HG02870 (cell line): ENCODE data around the gene PPP2R2B.

Experiments used
- ATAC-seq: cut with Tn5 transposase; IDR thresholded peaks from one replicate; pipeline ENCODE4 v1.9.1; 2021; ENCODE audit warnings: mild to moderate bottlenecking, moderate library complexity; ENCODE audit not compliant: unreplicated experiment

Gene PPP2R2B

DNA sequence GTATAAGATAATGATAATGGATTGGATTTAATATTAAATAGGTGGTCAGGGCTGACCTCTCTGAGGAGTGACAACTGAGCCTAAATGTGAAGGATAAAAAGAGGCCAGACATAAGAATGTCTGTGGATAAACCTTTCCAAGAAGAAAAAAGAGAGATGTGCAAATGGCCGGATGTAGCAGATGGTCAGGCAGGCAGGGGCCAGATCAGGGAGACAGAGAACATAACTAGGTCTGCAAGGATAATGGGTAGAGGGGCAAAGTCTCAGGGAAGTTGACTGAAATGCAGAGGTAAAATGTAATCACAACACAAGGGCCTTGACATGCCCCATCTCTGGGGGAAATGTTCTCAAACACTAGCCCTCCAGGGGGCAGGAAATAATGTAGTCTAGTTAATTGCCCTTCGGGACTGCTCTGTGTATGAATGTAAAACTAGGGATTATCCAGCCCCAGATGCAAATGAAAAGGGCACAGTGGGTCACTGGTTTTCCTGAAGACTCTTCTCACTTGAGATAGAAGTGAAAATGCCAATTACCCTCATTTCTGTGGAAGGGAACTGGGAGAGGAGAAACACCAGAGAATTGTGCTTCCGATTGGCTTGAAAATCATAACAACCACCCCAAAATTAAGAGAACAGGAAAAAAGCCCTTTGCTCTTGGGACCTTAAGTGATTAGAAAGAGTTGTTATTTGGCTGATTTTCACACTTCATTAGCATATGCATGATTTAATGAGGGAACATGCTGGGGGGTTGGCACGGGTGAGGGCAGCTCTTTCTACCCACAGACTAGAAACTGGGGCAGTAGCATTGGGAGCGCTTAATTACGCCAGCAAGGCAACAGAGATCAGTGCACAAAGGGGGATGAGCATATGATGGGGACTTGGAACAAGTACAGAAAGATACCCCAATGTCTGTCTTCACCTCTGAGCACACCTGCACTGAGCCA, 88.6 kb downstream of the PPP2R2B start:
- no peak for ATAC-seq

- ATAC-seq: no peak
Measured at GRCh38 chr5:146788898-146789297, 89.7 kb downstream of the PPP2R2B start.

DNA sequence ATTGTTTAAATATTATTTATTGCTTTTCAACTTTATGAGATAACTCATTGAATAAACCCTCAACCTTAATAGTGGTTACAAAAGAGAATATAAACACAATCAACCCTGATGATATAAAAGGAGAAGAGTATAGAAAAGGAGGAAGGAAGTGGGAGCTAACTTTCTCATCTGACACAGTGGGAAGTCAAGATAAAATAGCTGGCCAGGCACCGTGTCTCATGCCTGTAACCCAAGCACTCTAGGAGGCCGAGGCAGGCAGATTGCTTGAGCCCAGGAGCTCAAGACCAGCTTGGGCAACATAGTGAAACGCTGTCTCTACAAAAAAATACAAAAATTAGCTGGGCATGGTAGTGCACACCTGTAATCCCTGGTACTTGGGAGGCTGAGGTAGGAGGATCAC, 93.5 kb downstream of the PPP2R2B start:
- no peak for ATAC-seq

- ATAC-seq: no peak
Measured at GRCh38 chr5:146781157-146781556, 97.4 kb downstream of the PPP2R2B start.

DNA sequence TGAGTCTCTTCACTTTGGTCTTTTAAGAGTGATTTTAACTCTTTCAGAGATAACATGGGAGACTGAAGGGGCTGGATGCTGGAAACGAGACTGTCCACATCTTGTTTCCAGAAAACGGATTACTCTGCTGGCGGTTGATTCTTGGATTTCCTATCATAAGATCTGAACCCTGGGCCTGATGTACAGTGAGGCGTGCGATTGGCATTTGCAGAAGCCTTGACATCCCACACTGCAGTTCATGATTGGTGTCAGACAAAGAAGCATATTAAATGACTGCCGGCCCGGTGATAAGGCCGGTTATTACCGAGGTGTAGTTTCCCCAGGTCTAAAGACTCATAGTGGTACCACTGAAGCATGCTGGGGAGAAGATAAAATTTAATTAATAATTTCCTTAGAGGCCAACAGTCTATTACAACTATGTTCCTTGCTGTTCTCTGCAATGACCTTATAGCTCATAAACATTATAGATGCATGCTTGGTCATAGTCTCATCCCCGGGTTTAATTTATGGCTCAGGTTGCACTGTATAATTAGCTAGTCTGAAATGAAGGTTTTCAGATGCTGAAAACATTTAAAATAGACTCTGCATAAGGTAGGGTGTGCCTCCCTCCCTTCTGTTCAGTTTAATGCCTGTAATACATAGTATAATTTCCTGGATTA, 99.2 kb downstream of the PPP2R2B start:
- no peak for ATAC-seq

GRCh38 chr5:146778795-146779194, 99.8 kb downstream of the PPP2R2B start:
- ATAC-seq: no peak

DNA sequence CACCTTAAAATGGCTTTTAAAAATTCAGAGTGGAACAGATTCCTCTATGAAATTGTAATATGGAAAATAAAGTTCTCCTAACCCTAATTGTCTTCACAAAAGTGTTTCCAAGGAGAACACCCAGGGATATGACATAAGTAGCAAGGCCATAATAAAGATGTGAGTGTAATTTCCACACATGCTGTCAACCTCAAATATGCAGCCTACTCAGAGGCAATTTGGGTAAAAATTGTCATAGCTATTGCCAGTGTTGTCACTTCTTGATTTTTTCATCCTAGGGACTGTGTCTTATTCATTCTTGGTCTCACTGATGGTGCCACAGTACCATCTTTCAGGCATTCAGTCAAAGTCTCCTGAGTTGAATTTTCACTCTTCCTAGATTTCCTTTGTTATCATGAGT, 100.3 kb downstream of the PPP2R2B start:
- no peak for ATAC-seq

GRCh38 chr5:146772881-146773466, 105.6 kb downstream of the PPP2R2B start:
- no peak for ATAC-seq

DNA sequence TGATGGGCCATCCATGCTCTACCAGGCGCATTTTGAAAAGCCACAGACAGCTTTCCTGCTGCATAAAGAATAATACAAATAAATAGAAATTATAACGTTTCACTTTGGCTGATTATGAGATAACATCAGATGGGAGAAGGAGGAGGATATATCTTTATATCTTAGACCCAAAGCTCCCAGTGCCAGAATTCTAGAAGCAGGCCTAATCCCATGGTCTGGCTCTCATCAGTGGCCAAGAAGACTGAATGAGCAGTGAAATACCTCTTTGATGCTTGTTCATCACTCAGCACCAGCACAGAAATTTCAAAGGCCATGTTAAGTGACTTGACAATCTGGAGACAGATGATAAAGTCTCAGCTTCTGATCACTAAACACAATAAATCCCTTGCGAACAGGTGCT, 107.6 kb downstream of the PPP2R2B start:
- ATAC-seq: no peak

GRCh38 chr5:146770546-146770945, 108.0 kb downstream of the PPP2R2B start:
- ATAC-seq: no peak

DNA sequence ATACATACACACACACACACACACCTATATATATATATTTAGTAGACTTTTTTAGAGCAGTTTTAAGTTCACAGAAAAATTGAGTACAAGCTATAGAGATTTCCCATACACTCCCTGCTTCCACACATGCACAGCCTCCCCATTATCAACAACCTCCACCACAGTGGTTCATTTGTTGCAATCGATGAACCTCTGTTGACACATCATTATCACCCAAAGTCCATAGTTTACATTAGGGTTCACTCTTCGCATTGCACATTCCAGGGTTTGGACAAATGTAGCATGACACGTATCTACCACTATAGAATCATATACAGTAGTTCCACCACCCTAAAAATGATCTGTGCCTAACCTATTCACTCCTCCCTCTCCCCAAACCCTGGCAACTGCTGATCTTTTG, 111.0 kb downstream of the PPP2R2B start:
- no peak for ATAC-seq

DNA sequence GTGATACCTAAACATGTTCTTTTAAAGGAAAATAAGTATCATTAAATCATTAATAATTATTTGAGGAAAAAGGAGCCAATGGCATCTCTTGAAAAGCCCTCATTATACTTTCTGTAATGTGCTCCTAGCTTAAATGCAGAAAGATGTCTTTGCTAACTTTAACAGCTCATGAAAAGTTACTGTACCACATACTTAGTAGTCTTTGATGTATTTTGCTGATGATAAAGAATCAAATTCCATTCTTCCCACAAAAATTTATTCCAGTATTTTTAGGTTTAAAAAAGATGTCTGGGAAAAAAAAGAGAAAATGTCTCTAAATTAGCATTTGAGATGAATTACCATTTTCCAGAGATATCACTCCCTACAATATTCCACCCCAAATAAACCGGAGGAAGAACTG, 112.5 kb downstream of the PPP2R2B start:
- no peak for ATAC-seq

DNA sequence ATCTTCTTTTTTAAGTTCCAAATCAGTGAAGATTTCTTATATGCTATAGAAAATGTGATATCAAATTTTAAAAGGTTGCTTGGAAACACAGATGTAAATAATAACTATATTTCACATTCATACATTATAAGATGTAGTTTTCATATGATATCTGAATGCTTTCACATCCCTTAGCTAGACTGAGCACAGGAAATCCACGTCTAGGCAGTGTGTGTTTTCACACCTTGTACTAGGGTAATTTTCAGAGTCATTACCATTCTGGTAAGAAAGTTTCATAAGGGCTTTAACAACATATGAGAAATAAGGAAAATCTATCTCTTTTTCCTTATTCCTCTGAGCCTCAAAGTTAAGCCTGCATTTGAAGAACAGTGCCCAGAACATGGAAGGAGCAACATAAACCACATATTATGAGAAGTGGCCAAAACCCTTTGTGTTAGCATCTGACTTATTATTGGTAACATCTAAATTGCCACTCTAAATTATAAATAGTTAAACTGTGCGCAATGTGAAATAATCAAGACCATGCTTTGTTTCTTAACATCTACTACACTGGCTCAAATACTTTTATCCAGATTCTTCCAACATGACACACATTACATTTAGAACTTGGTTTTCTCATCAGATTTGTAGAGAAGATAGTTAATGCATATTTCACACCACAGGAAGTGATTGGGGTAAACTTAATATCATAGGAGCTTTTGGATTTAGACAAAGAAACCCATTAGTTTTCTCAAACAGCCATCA, 113.3 kb downstream of the PPP2R2B start:
- ATAC-seq: no peak

DNA sequence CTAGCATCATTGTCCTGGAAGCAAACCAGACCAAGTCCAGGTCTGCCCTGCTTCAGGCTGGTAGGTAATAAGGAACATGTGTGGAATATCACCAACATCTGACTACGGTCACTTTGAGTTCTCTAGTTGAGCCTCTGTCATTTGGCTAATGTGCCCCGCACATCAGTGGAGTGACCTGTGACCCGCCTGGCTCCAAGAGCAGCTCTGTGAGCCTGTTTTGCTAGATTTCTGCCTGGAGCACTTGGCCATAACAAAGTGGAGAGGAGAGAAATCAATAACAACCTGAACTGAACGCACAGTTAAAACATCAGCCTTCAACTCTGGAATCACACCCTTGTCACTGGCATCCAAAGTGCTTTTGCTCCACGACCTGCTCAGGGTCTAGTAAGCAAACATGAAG, 115.7 kb downstream of the PPP2R2B start:
- no peak for ATAC-seq

GRCh38 chr5:146761811-146762210, 116.7 kb downstream of the PPP2R2B start:
- no peak for ATAC-seq

DNA sequence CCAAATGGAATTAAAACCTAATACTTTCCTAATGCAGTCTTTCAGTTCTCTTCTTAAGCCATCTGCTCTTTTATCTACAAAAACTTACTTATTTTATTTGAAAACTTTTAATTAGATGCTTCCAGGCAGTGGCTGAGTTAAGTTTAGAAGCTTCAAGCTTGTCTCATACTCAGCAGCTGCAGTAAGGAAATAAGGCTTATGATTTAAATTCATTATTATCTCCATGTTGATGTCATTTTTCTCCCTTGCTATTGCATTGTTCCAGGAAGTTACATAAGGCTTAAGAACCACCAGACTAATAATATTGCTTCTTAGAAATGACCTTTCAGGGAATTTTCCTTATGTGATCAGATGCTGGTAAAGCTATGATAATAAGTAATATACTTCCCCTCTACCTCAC, 119.6 kb downstream of the PPP2R2B start:
- no peak for ATAC-seq

DNA sequence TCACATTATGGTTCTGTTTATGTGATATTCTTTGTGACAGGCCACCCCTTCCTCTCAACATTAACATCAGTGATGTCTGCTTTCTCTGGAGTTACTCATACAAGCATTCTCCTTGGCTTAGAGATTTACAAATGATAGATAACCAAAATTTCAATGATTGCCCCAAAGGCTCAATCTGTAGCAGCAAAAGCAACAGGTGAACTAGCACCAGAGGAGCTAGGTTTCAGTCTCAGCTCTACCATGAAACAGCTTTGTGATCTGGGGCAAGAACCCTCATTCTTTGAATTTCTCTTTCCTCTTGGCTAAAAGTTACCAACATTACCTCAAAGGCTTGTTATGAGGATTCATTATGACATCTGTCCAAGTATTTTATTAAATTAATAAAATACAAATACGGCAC, 120.5 kb downstream of the PPP2R2B start:
- ATAC-seq: no peak

- ATAC-seq: no peak
Measured at GRCh38 chr5:146756546-146756945, 122.0 kb downstream of the PPP2R2B start.

DNA sequence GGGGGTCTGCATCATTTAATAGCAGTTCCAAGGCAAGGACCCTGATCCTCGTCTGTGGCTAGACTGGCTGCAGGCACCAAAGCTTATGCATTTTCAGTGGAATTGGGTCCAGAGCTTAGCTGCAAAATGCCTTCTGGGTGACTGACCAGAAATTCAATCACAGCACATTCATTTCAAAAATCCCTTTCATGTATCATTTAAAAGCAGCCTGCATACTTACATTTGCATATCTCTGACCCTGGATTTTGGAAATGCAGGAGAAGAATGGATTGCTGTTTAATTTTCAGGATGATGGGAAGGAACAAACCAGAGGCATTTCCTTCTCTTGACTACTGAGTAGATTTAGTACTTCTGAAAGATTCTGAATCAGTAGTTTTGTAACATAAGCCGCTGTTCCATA, 122.8 kb downstream of the PPP2R2B start:
- no peak for ATAC-seq

- no peak for ATAC-seq
Measured at GRCh38 chr5:146754621-146755020, 123.9 kb downstream of the PPP2R2B start.

DNA sequence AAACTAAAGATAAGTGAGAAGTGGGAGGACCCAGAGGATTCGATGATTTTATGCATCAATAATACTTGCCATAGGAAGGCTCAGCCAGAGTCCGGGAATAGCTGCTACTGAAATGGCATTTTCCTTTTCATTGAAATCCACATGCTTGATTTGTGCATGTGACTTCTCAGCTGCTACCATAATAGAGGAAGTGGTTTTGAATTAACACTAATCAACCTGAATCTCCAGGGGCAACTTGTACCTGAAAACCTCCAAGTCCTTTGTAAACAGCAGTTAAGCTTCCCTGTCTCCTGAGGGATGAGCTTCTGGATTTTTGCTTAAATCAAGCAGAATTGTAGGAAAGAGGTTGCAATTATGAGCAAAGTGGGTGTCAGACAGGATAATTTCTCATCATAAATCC, 124.9 kb downstream of the PPP2R2B start:
- no peak for ATAC-seq
